ENCODE data around the gene KCNMB1. TPM values are rescaled to one million over a fixed set of nuclear protein-coding genes. Genes with fewer than 3 reads are reported as not detected.

Gene KCNMB1
- total and polyA plus RNA-seq, 10 of the 15 experiments (the other 5 are each of a cell fraction or from before 2014, with no cell fraction given), result 1.2 to 3.6 (median 2.6) TPM

DNA sequence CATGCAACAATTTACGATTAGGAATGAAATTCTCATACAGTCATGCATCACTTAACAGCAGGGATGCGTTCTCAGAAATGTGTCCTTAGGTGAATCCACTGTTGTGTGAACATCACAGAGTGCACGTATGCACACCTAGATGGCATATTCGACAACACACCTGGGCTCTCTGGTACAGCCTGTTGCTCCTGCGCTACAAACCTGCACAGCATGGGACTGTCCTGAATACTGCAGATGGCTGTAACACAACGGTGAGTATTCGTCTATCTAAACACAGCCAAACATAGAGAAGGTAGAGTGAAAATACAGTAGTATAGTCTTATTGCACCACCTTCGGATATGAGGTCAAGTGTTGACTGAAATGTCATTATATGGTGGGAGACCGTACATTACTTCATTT is 47.6 kb downstream of the KCNMB1 start:
- BruUV-seq (replicated peaks), result no TSS peak
- no peak for DNase-seq (ENCODE audit: low read depth, low spot score)
- no peak overlapping the region for H3K27ac ChIP-seq (ENCODE audit: control insufficient read depth, insufficient read depth)
- H4K20me1 ChIP-seq (ENCODE audit: control insufficient read depth, insufficient read depth), result no peaks in the 10 kb centered on the region
- no peak overlapping the region for H3K4me2 ChIP-seq (ENCODE audit: control insufficient read depth, insufficient read depth)
- in situ Hi-C loops (cut with MboI) (no loop called here), intact Hi-C loops (cut with micrococcal nuclease; ENCODE audit: unreplicated experiment) (no loop called here)
- H3K79me2 ChIP-seq (ENCODE audit: control insufficient read depth, insufficient read depth, low read length), result no peaks in the 10 kb centered on the region
- peaks cover 3% of the 10 kb centered on the region; the same call in 1 of the 3 replicates for H3K9me3 ChIP-seq (replicated peaks; ENCODE audit: control insufficient read depth, insufficient read depth, low read length)
- FAIRE-seq, result no peak
- H3K9ac ChIP-seq (ENCODE audit: control insufficient read depth, insufficient read depth, low read length), result no peak overlapping the region
- peaks cover 14% of the 10 kb centered on the region for H3K4me1 ChIP-seq (ENCODE audit: control insufficient read depth, insufficient read depth, low read length)
- no peak overlapping the region for H2AFZ ChIP-seq (ENCODE audit: control insufficient read depth, low read depth, low read length)
- ChIA-PET POLR2A (interaction anchor here (0.7 to 1.2 kb wide), 2 partner anchors 65 to 75 kb away, joined by 4 read pairs; no protein-coding TSS in a partner anchor), SMC1A (ENCODE audit: uncharacterized antibody, unreplicated experiment) (interaction anchor here (1.0 to 7.2 kb wide), 11 partner anchors 10 to 238 kb away, joined by 3 to 122 read pairs (median 6); partner anchors contain the start of genes KCNMB1 and LCP2), CTCF (interaction anchor here (1.0 to 7.4 kb wide), 6 partner anchors 9 to 115 kb away, joined by 3 to 189 read pairs (median 123); partner anchors contain the start of gene LCP2), RAD21 (ENCODE audit: unreplicated experiment) (interaction anchor here (1.3 to 5.8 kb wide), 5 partner anchors 12 to 116 kb away, joined by 4 to 88 read pairs (median 60); no protein-coding TSS in a partner anchor)
- no peak overlapping the region for H3K4me3 ChIP-seq
- 77% methylated on average over 9 of the region's 9 CpGs for WGBS (ENCODE audit: insufficient coverage, insufficient replicate concordance, low lambda C conversion rate, missing lambda C conversion rate)
- TF ChIP-seq CEBPZ (IDR thresholded peaks at IDR 0.05; ENCODE audit: low read depth, low read length) (peak; percentile 51; the same call in 1 of the 2 replicates), CBX5 (IDR thresholded peaks at IDR 0.05; ENCODE audit: low read depth) (0 out of 2 replicates have a peak, but pooled peaks have one; percentile 45), IKZF2 (IDR thresholded peaks at IDR 0.05) (no peak)
- peaks cover 0 to 3% of the 10 kb centered on the region in 2 experiments; a peak in 1 of 4 replicates for H3K27me3 ChIP-seq (replicated peaks in 1 of 2; ENCODE audit: control insufficient read depth in 2 of 2, insufficient read depth in 2 of 2, low read length in 1 of 2)
- H3K36me3 ChIP-seq (ENCODE audit: control insufficient read depth in 2 of 2, insufficient read depth in 2 of 2, low read length in 1 of 2), result no peaks in the 10 kb centered on the region
- no peak for ATAC-seq
